Fibroblast of the aortic adventitia (primary cell): Measurements from ENCODE around the gene ZBTB32. TPM values are rescaled to one million over a fixed set of nuclear protein-coding genes. Genes with fewer than 3 reads are reported as not detected.

ENCODE experiments used
- DNase-seq: peaks from one replicate; pipeline ENCODE4 v3.0.0-alpha.2; 2010; ENCODE audit warnings: low read depth
- H3K4me3 ChIP-seq: 2 replicates; pipeline ENCODE4 v1.5.1; 2011; ENCODE audit warnings: low read depth, mild to moderate bottlenecking, control low read depth, low read length, moderate library complexity
- CTCF ChIP-seq: IDR thresholded peaks from 2 replicates; pipeline ENCODE4 v1.5.1; 2011; ENCODE audit warnings: mild to moderate bottlenecking, low read length, control low read depth, inconsistent platforms; ENCODE audit not compliant: insufficient read depth
- total RNA-seq: library from RNA; depleted of rRNA; stranded (reverse); fragments of >200 nt; gene quantifications from 2 replicates; pipeline ENCODE4 v1.2.3, GENCODE V29; 2012; ENCODE audit warnings: low replicate concordance

The ZBTB32 gene
- total RNA-seq, 1 donor, result not detected

- peak; percentile 78 for TF ChIP-seq CTCF
- DNase-seq, result peak; percentile 94
- peak overlapping the region; percentile 82 for H3K4me3 ChIP-seq
Measured at GRCh38 chr19:35716801-35717664, 12.7 kb downstream of the ZBTB32 start.

DNA sequence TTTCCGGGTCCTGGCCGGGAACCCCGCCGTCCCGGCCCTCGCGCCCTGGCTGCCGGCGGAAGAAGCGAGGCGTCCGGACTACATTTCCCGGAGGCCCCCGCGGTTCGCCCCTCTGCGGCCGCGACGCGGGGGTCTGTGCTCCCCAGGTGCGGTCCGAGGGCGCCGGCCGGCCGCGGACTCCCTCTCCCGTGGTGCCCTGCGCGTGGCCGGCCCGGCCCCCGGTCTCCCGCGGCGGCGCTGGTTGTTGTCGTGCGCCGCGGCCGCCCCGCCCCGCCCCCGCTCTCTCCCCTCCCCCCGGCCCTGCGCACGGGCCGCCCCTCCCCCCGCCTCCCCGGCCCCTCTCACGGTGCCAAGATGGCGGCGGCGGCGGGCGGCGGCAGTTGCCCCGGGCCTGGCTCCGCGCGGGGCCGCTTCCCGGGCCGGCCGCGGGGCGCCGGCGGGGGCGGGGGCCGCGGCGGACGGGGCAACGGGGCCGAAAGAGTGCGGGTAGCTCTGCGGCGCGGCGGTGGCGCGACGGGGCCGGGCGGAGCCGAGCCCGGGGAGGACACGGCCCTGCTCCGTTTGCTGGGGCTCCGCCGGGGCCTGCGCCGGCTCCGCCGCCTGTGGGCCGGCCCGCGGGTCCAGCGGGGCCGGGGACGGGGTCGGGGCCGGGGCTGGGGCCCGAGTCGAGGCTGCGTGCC is 13.4 kb downstream of the ZBTB32 start, which contains the start of gene KMT2B:
TSS of gene KMT2B (plus strand) at position 339 of the 680 bp plus-strand sequence. CDS start at position 355, 16 bp downstream.
- no peak for DNase-seq
- TF ChIP-seq CTCF, result no peak
- peak within 1 kb of the TSS; percentile 87 for H3K4me3 ChIP-seq

GRCh38 chr19:35718345-35719041 is 14.1 kb downstream of the ZBTB32 start:
- H3K4me3 ChIP-seq, result peak overlapping the region; percentile 87
- no peak for TF ChIP-seq CTCF
- DNase-seq, result no peak

DNA sequence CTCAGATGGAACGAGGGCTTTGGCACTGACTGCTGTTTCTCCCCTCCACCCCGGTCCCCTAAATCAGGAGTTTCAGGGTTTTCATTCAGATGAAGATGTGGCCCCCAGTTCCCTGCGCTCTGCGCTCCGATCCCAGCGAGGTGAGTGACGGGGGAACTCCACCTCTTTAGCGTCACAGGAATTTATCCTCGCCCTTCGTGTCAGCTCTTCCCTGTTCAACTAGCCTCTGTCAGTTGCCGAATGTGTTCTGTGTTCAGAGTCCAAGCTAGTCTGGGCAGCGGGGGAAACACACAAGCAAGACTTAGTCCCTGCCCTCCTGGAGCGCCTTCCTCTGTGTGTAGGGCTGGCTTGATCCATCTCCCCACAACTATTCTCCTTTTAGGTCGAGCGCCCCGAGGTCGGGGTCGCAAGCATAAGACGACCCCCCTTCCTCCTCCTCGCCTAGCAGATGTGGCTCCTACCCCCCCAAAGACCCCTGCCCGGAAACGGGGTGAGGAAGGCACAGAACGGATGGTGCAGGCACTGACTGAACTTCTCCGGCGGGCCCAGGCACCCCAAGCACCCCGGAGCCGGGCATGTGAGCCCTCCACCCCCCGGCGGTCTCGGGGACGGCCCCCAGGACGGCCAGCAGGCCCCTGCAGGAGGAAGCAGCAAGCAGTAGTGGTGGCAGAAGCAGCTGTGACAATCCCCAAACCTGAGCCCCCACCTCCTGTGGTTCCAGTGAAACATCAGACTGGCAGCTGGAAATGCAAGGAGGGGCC is 15.2 kb downstream of the ZBTB32 start:
- no peak for DNase-seq
- peak overlapping the region; percentile 87 for H3K4me3 ChIP-seq
- no peak for TF ChIP-seq CTCF

DNA sequence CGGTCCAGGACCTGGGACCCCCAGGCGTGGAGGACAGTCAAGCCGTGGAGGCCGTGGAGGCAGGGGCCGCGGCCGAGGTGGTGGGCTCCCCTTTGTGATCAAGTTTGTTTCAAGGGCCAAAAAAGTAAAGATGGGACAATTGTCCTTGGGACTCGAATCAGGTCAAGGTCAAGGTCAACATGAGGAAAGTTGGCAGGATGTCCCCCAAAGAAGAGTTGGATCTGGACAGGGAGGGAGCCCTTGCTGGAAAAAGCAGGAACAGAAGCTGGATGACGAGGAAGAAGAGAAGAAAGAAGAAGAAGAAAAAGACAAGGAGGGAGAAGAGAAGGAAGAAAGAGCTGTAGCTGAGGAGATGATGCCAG is 15.8 kb downstream of the ZBTB32 start:
- DNase-seq, result no peak
- TF ChIP-seq CTCF, result no peak
- no peak overlapping the region for H3K4me3 ChIP-seq

DNA sequence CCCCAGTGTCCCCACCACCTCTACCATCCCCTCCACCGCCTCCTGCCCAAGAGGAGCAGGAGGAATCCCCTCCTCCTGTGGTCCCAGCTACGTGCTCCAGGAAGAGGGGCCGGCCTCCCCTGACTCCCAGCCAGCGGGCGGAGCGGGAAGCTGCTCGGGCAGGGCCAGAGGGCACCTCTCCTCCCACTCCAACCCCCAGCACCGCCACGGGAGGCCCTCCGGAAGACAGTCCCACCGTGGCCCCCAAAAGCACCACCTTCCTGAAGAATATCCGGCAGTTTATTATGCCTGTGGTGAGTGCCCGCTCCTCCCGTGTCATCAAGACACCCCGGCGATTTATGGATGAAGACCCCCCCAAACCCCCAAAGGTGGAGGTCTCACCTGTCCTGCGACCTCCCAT is 16.3 kb downstream of the ZBTB32 start:
- no peak overlapping the region for H3K4me3 ChIP-seq
- no peak for TF ChIP-seq CTCF
- no peak for DNase-seq
